ENCODE measurements around the gene NKAPD1.
"Not testable (repeated sequence)": the region's sequence is repeated elsewhere in the genome, so short reads cannot be mapped to it uniquely, and the experiment has no call there.

NKAPD1 gene

GRCh38 chr11:112042161-112042960, 31.7 kb upstream of the NKAPD1 start:
- no peak overlapping the region for H2AK5ac ChIP-seq (ENCODE audit: low read length, severe bottlenecking)
- peaks cover 13 to 82% of the 10 kb centered on the region in 2 experiments for H3K36me3 ChIP-seq (ENCODE audit: control insufficient read depth in 1 of 2, insufficient read depth in 2 of 2, low read depth in 1 of 2, low read length in 2 of 2)
- no peak overlapping the region for H2BK15ac ChIP-seq (ENCODE audit: low read depth, poor library complexity, severe bottlenecking)
- H2BK120ac ChIP-seq (ENCODE audit: low read depth, low read length): no peak overlapping the region
- H3K79me1 ChIP-seq (replicated peaks; ENCODE audit: low read length, poor library complexity, severe bottlenecking): peaks cover 13% of the 10 kb centered on the region
- no peak overlapping the region for H3K14ac ChIP-seq (ENCODE audit: low read length in 2 of 2)
- no peak overlapping the region for H3K18ac ChIP-seq (ENCODE audit: low read depth in 1 of 2, low read length in 2 of 2)
- H2BK12ac ChIP-seq (ENCODE audit: low read length in 2 of 2): no peak overlapping the region
- no peak overlapping the region for H2AFZ ChIP-seq (ENCODE audit: low read depth, low read length)
- no peak overlapping the region for H3K4me3 ChIP-seq (ENCODE audit: insufficient read depth in 1 of 2, low read depth in 1 of 2, low read length in 2 of 2)
- H3K9ac ChIP-seq (ENCODE audit: low read length): no peak overlapping the region
- no peaks in the 10 kb centered on the region for H3K27me3 ChIP-seq (ENCODE audit: control insufficient read depth in 1 of 2, insufficient read depth in 1 of 2, low read length in 2 of 2)
- no peak overlapping the region for H3K23ac ChIP-seq (ENCODE audit: low read length in 2 of 2)
- no peaks in the 10 kb centered on the region for H3K4me1 ChIP-seq (ENCODE audit: control insufficient read depth, insufficient read depth, low read depth, low read length)
- no peak overlapping the region for H3K4me2 ChIP-seq (ENCODE audit: low read length, poor library complexity, severe bottlenecking)
- peak; percentile 70 for DNase-seq
- no peak overlapping the region for H4K8ac ChIP-seq (ENCODE audit: low read length)
- no peaks in the 10 kb centered on the region for H3K9me3 ChIP-seq (ENCODE audit: control insufficient read depth, low read length)
- H3K4ac ChIP-seq (ENCODE audit: low read depth in 1 of 2, low read length in 2 of 2): no peak overlapping the region
- H2BK5ac ChIP-seq (ENCODE audit: low read depth, low read length, poor library complexity, severe bottlenecking): no peak overlapping the region
- 100% methylated on average over 1 of the region's 6 CpGs for WGBS
- H3K27ac ChIP-seq (ENCODE audit: low read length, poor library complexity, severe bottlenecking): no peak overlapping the region
- H4K91ac ChIP-seq (ENCODE audit: low read length): no peak overlapping the region

- no peaks in the 10 kb centered on the region for H3K9me3 ChIP-seq (ENCODE audit: control insufficient read depth, low read length)
- no peak overlapping the region for H3K4ac ChIP-seq (ENCODE audit: low read depth in 1 of 2, low read length in 2 of 2)
- no peak overlapping the region for H3K4me3 ChIP-seq (ENCODE audit: insufficient read depth in 1 of 2, low read depth in 1 of 2, low read length in 2 of 2)
- no peak overlapping the region for H3K4me2 ChIP-seq (ENCODE audit: low read length, poor library complexity, severe bottlenecking)
- no CpG with 5 or more reads among the region's 2 CpGs for WGBS
- no peak overlapping the region for H4K91ac ChIP-seq (ENCODE audit: low read length)
- no peak overlapping the region for H3K23ac ChIP-seq (ENCODE audit: low read length in 2 of 2)
- DNase-seq: no peak
- H2AK5ac ChIP-seq (ENCODE audit: low read length, severe bottlenecking): no peak overlapping the region
- H2BK120ac ChIP-seq (ENCODE audit: low read depth, low read length): no peak overlapping the region
- no peak overlapping the region for H2BK15ac ChIP-seq (ENCODE audit: low read depth, poor library complexity, severe bottlenecking)
- no peaks in the 10 kb centered on the region for H3K4me1 ChIP-seq (ENCODE audit: control insufficient read depth, insufficient read depth, low read depth, low read length)
- no peak overlapping the region for H3K18ac ChIP-seq (ENCODE audit: low read depth in 1 of 2, low read length in 2 of 2)
- no peak overlapping the region for H2BK5ac ChIP-seq (ENCODE audit: low read depth, low read length, poor library complexity, severe bottlenecking)
- no peak overlapping the region for H4K8ac ChIP-seq (ENCODE audit: low read length)
- no peaks in the 10 kb centered on the region for H3K27me3 ChIP-seq (ENCODE audit: control insufficient read depth in 1 of 2, insufficient read depth in 1 of 2, low read length in 2 of 2)
- H3K9ac ChIP-seq (ENCODE audit: low read length): no peak overlapping the region
- peaks cover 12% of the 10 kb centered on the region for H3K79me1 ChIP-seq (replicated peaks; ENCODE audit: low read length, poor library complexity, severe bottlenecking)
- no peak overlapping the region for H3K27ac ChIP-seq (ENCODE audit: low read length, poor library complexity, severe bottlenecking)
- no peak overlapping the region for H2AFZ ChIP-seq (ENCODE audit: low read depth, low read length)
- no peak overlapping the region for H2BK12ac ChIP-seq (ENCODE audit: low read length in 2 of 2)
- no peak overlapping the region for H3K14ac ChIP-seq (ENCODE audit: low read length in 2 of 2)
- H3K36me3 ChIP-seq (ENCODE audit: control insufficient read depth in 1 of 2, insufficient read depth in 2 of 2, low read depth in 1 of 2, low read length in 2 of 2): peaks cover 13 to 78% of the 10 kb centered on the region in 2 experiments
These were observed 31.2 kb upstream of the NKAPD1 start for GRCh38 chr11:112042961-112043304.

DNA sequence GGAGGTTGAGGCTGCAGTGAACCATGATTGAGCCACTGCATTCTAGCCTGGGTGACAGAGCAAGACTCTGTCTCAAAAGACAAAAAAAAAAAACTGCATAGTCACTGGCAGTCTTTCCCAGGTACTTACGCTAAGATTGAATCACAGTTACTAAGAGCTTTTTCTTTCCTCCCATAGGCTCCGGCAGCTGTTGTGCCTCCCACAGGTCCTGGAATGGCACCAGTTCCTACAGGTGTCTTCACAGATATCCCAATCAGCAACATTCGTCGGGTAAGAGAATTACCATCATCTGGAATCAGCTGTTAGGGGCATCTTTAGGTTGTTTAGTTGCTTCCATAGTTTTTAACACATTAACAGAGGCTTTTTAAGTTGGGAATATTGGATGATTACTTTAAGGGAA, 29.1 kb upstream of the NKAPD1 start:
- Histone ChIP-seq H2AFZ (ENCODE audit: low read depth, low read length) (no peak overlapping the region), H3K9ac (ENCODE audit: low read length) (no peak overlapping the region), H3K4me1 (ENCODE audit: control insufficient read depth, insufficient read depth, low read depth, low read length) (no peaks in the 10 kb centered on the region), H3K14ac (ENCODE audit: low read length in 2 of 2) (no peak overlapping the region), H2BK120ac (ENCODE audit: low read depth, low read length) (no peak overlapping the region), H3K4ac (ENCODE audit: low read depth in 1 of 2, low read length in 2 of 2) (no peak overlapping the region), H3K27me3 (ENCODE audit: control insufficient read depth in 1 of 2, insufficient read depth in 1 of 2, low read length in 2 of 2) (no peaks in the 10 kb centered on the region), H3K27ac (ENCODE audit: low read length, poor library complexity, severe bottlenecking) (no peak overlapping the region), H4K8ac (ENCODE audit: low read length) (no peak overlapping the region), H2BK15ac (ENCODE audit: low read depth, poor library complexity, severe bottlenecking) (no peak overlapping the region), H3K36me3 (ENCODE audit: control insufficient read depth in 1 of 2, insufficient read depth in 2 of 2, low read depth in 1 of 2, low read length in 2 of 2) (peaks cover 13 to 78% of the 10 kb centered on the region in 2 experiments), H2AK5ac (ENCODE audit: low read length, severe bottlenecking) (no peak overlapping the region), H3K23ac (ENCODE audit: low read length in 2 of 2) (no peak overlapping the region), H3K4me2 (ENCODE audit: low read length, poor library complexity, severe bottlenecking) (no peak overlapping the region), H2BK12ac (ENCODE audit: low read length in 2 of 2) (no peak overlapping the region), H3K9me3 (ENCODE audit: control insufficient read depth, low read length) (no peaks in the 10 kb centered on the region), H2BK5ac (ENCODE audit: low read depth, low read length, poor library complexity, severe bottlenecking) (no peak overlapping the region), H3K18ac (ENCODE audit: low read depth in 1 of 2, low read length in 2 of 2) (peak overlapping the region in 1 of 2 experiments; percentile 24), H3K4me3 (ENCODE audit: insufficient read depth in 1 of 2, low read depth in 1 of 2, low read length in 2 of 2) (no peak overlapping the region), H4K91ac (ENCODE audit: low read length) (no peak overlapping the region), H3K79me1 (replicated peaks; ENCODE audit: low read length, poor library complexity, severe bottlenecking) (peaks cover 13% of the 10 kb centered on the region)
- no peak for DNase-seq
- WGBS: 100% methylated on average over 2 of the region's 4 CpGs

GRCh38 chr11:112046647-112047046, 27.5 kb upstream of the NKAPD1 start:
- not testable (repeated sequence) for H4K8ac ChIP-seq (ENCODE audit: low read length); H3K9ac ChIP-seq (ENCODE audit: low read length); H2AK5ac ChIP-seq (ENCODE audit: low read length, severe bottlenecking); H2AFZ ChIP-seq (ENCODE audit: low read depth, low read length); H3K9me3 ChIP-seq (ENCODE audit: control insufficient read depth, low read length); H3K4me3 ChIP-seq (ENCODE audit: insufficient read depth in 1 of 2, low read depth in 1 of 2, low read length in 2 of 2); H3K4ac ChIP-seq (ENCODE audit: low read depth in 1 of 2, low read length in 2 of 2); H3K27ac ChIP-seq (ENCODE audit: low read length, poor library complexity, severe bottlenecking); H3K4me1 ChIP-seq (ENCODE audit: control insufficient read depth, insufficient read depth, low read depth, low read length); H3K4me2 ChIP-seq (ENCODE audit: low read length, poor library complexity, severe bottlenecking); H2BK15ac ChIP-seq (ENCODE audit: low read depth, poor library complexity, severe bottlenecking); H2BK12ac ChIP-seq (ENCODE audit: low read length in 2 of 2); H3K18ac ChIP-seq (ENCODE audit: low read depth in 1 of 2, low read length in 2 of 2); H2BK5ac ChIP-seq (ENCODE audit: low read depth, low read length, poor library complexity, severe bottlenecking); H3K27me3 ChIP-seq (ENCODE audit: control insufficient read depth in 1 of 2, insufficient read depth in 1 of 2, low read length in 2 of 2); DNase-seq; H2BK120ac ChIP-seq (ENCODE audit: low read depth, low read length); H3K14ac ChIP-seq (ENCODE audit: low read length in 2 of 2); H4K91ac ChIP-seq (ENCODE audit: low read length); H3K23ac ChIP-seq (ENCODE audit: low read length in 2 of 2)
- WGBS: 100% methylated on average over 1 of the region's 2 CpGs
- Histone ChIP-seq H3K36me3 (ENCODE audit: control insufficient read depth in 1 of 2, insufficient read depth in 2 of 2, low read depth in 1 of 2, low read length in 2 of 2) (peaks cover 13 to 80% of the 10 kb centered on the region in 2 experiments), H3K79me1 (replicated peaks; ENCODE audit: low read length, poor library complexity, severe bottlenecking) (peaks cover 15% of the 10 kb centered on the region)
